NCI-H446 treated with DMSO at 0.1 percent for 48 hours (cell line): ENCODE results near the gene CTBP2.

Source experiments
- DNase-seq: peaks from one replicate; lab custom pipeline; 2025; lab: John Stamatoyannopoulos, UW

Gene CTBP2

DNA sequence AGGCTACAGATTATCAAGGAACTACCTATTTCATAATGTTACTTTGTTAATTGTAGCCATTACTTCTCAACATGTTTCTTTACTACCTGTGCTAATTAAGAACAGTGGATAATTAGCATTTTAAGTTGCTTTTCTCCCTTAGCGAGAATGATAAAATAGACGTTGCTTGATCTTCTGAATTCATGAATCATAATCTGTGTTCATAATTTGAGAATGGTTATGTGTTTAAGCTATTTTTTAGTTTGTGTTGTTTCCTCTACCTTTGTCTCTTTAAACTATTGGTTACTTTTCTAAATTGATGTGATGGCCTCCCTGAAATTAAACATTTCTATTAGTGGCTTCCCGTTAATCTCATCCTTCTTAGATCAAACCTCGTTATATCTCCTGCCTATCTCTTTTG is 218.5 kb downstream of the CTBP2 start, which contains the start of gene ZRANB1:
ZRANB1 (plus strand) TSS at position 301 of the 400 bp plus-strand sequence. CDS start 371 bp downstream, outside the sequence.
- no peak for DNase-seq

DNA sequence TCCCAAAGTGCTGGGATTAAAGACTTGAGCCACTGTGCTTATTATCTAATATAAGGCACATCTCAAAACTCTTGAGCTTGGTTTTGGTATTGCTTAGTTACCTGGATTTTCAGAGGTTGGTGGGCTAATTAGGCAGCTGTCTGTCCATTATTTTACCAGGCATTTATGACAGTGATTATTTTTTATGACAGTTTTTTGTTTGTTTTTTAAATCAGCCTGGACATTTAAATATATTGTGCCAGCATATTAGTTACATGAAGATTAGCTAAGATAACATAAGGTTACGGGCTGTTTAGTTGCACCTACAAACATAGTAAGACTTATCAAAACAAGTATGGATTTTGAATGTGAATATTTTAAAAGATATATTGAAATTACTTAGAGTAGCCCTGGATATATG is 221.1 kb downstream of the CTBP2 start:
- DNase-seq: no peak

DNA sequence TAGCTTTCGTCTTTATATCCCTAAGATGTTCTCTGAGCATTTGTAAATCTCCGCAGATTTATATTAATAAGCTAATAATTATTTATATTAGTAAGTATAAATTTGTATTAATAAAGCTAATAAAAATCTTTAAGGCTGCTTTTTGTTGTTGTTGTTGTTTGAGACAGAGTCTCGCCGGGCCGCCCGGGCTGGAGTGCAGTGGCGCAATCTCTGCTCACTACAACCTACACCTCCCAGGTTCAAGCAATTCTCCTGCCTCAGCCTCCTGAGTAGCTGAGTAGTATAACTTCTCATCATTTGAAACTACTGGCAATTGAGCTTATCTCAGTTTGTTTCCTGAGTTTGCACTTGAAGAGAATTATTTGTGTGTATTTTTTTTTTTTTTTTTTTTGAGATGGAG is 223.6 kb downstream of the CTBP2 start:
- DNase-seq: no peak

DNA sequence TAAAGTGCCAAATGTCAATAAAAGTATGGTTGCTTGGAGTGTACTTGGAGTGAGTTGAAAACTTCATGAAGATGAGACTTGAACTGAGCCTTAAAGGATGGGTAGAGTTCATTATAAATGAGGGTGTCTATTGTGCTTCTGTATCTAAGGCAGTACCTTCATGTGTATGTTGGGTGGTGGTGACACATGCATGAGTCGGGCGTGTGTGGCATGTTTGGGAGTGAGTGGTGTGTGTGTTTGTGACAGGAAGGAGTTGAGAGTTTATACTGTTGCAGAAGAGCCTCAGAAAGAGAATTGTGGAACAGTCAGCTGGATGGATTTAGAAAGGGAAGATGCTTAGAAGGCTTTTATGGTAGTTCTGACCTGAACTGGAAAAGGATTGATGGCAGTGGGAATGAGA is 224.4 kb downstream of the CTBP2 start:
- no peak for DNase-seq
